IMR-90 (cell line): ENCODE measurements around the gene SLC3A2.

ENCODE experiments used
- BHLHE40 ChIP-seq: fragments of 150-350 bp; IDR thresholded peaks from 2 replicates; pipeline ENCODE4 v1.6.1; 2016; ENCODE audit warnings: mild to moderate bottlenecking, low read depth, low read length
- CEBPB ChIP-seq: IDR thresholded peaks from 2 replicates; pipeline ENCODE4 v1.6.1; 2012; ENCODE audit warnings: low read depth, low read length, improper control_type of control experiment
- CTCF ChIP-seq: conservative IDR thresholded peaks from 2 replicates; pipeline ENCODE4 v1.5.1; 2012; ENCODE audit warnings: mild to moderate bottlenecking, low read depth, low read length, improper control_type of control experiment
- ELK1 ChIP-seq: fragments of 150-350 bp; IDR thresholded peaks from 2 replicates; pipeline ENCODE4 v1.6.1; 2016; ENCODE audit warnings: low read depth, mild to moderate bottlenecking, low read length, moderate library complexity, borderline replicate concordance
- FOS ChIP-seq: fragments of 150-350 bp; IDR thresholded peaks from 2 replicates; pipeline ENCODE4 v1.6.1; 2016; ENCODE audit warnings: low read depth, low read length
- MAZ ChIP-seq: IDR thresholded peaks from 2 replicates; pipeline ENCODE4 v1.6.1; 2012; ENCODE audit warnings: low read depth, mild to moderate bottlenecking, low read length, improper control_type of control experiment, moderate library complexity, borderline replicate concordance
- MXI1 ChIP-seq: IDR thresholded peaks from 2 replicates; pipeline ENCODE4 v1.6.1; 2012; ENCODE audit warnings: low read depth, mild to moderate bottlenecking, low read length, moderate library complexity, borderline replicate concordance
- NFE2L2 ChIP-seq: fragments of 150-350 bp; IDR thresholded peaks from 2 replicates; pipeline ENCODE4 v1.6.1; 2016; ENCODE audit warnings: low read depth, mild to moderate bottlenecking, low read length
- POLR2A ChIP-seq: IDR thresholded peaks from 2 replicates; pipeline ENCODE4 v1.6.1; 2012; ENCODE audit warnings: mild to moderate bottlenecking, low read depth, low read length
- RAD21 ChIP-seq: IDR thresholded peaks from 2 replicates; pipeline ENCODE4 v1.6.1; 2012; ENCODE audit warnings: low read length, improper control_type of control experiment
- RCOR1 ChIP-seq: IDR thresholded peaks from 2 replicates; pipeline ENCODE4 v1.6.1; 2012; ENCODE audit warnings: mild to moderate bottlenecking, low read length, improper control_type of control experiment; ENCODE audit not compliant: insufficient replicate concordance
- RFX5 ChIP-seq: IDR thresholded peaks from 2 replicates; pipeline ENCODE4 v1.8.0; 2012; ENCODE audit warnings: low read depth, mild to moderate bottlenecking, low read length, moderate library complexity
- SMC3 ChIP-seq: fragments of 150-350 bp; IDR thresholded peaks from 2 replicates; pipeline ENCODE4 v1.6.1; 2016; ENCODE audit warnings: low read depth, mild to moderate bottlenecking, antibody characterized with exemption, low read length, moderate library complexity

- TF ChIP-seq CTCF (no peak), POLR2A (no peak), FOS (no peak), RAD21 (no peak), BHLHE40 (no peak), SMC3 (no peak), MAZ (no peak), RFX5 (no peak), MXI1 (no peak), NFE2L2 (no peak), RCOR1 (no peak), ELK1 (no peak), CEBPB (no peak)
These were observed 30.7 kb downstream of the SLC3A2 start for GRCh38 chr11:62911137-62912130.
